ENCODE measurements around the gene CCR6. TPM values are rescaled to one million over a fixed set of nuclear protein-coding genes. Genes with fewer than 3 reads are reported as not detected.

CCR6 gene
- total RNA-seq, 2 donors from 2014 or later: 0.49 to 0.53 TPM

- intact Hi-C loops (cut with DNase I): no loop called here
- no peak overlapping the region for H3K27ac ChIP-seq
- no peaks in the 10 kb centered on the region for H3K9me3 ChIP-seq
- no peaks in the 10 kb centered on the region for H3K36me3 ChIP-seq
- no peak for DNase-seq
- no peak overlapping the region for H3K9ac ChIP-seq (ENCODE audit: low read depth in 2 of 2, low read length in 2 of 2)
- no peak overlapping the region for H3K4me3 ChIP-seq
- TF ChIP-seq CTCF (IDR thresholded peaks at IDR 0.05): no peak
- H3K27me3 ChIP-seq: no peaks in the 10 kb centered on the region
- no peaks in the 10 kb centered on the region for H3K4me1 ChIP-seq
Observed at GRCh38 chr6:167105060-167105459, 17.8 kb upstream of the CCR6 start.

- no peak for DNase-seq
- no peaks in the 10 kb centered on the region for H3K9me3 ChIP-seq
- no peak overlapping the region for H3K4me3 ChIP-seq
- no peak overlapping the region for H3K9ac ChIP-seq (ENCODE audit: low read depth in 2 of 2, low read length in 2 of 2)
- no peaks in the 10 kb centered on the region for H3K36me3 ChIP-seq
- H3K4me1 ChIP-seq: no peaks in the 10 kb centered on the region
- no peak for TF ChIP-seq CTCF (IDR thresholded peaks at IDR 0.05)
- no peaks in the 10 kb centered on the region for H3K27me3 ChIP-seq
- no peak overlapping the region for H3K27ac ChIP-seq
- intact Hi-C loops (cut with DNase I): no loop called here
Observed at GRCh38 chr6:167106406-167106805, 16.5 kb upstream of the CCR6 start.

GRCh38 chr6:167107787-167108186 is 15.1 kb upstream of the CCR6 start:
- H3K27me3 ChIP-seq: no peaks in the 10 kb centered on the region
- H3K4me3 ChIP-seq: no peak overlapping the region
- H3K36me3 ChIP-seq: no peaks in the 10 kb centered on the region
- no peak for DNase-seq
- H3K4me1 ChIP-seq: no peaks in the 10 kb centered on the region
- no peak overlapping the region for H3K9ac ChIP-seq (ENCODE audit: low read depth in 2 of 2, low read length in 2 of 2)
- H3K9me3 ChIP-seq: no peaks in the 10 kb centered on the region
- no peak overlapping the region for H3K27ac ChIP-seq
- TF ChIP-seq CTCF (IDR thresholded peaks at IDR 0.05): no peak
- intact Hi-C loops (cut with DNase I): no loop called here

DNA sequence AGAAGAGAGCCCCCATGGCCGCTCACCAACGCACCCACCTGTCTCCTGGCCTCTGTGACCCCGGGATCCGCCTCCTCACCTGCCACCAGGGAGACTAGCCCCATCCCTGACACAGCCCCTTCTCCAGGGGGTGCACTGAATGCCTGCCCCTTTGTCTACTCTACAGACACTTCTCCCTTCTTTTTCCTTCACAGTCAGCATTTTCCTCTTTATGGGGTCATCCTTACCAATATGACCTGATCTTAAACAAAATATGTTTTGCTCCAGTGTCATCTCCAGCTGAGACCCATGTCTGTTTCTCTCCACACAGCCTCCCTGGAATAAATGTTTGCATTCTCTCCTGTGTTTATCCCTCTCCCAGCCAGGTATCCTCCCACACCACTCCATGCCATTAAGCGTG is 14.6 kb upstream of the CCR6 start:
- no peaks in the 10 kb centered on the region for H3K36me3 ChIP-seq
- no peak overlapping the region for H3K9ac ChIP-seq (ENCODE audit: low read depth in 2 of 2, low read length in 2 of 2)
- no peaks in the 10 kb centered on the region for H3K27me3 ChIP-seq
- no peak for DNase-seq
- H3K27ac ChIP-seq: no peak overlapping the region
- intact Hi-C loops (cut with DNase I): no loop called here
- TF ChIP-seq CTCF (IDR thresholded peaks at IDR 0.05): no peak
- no peaks in the 10 kb centered on the region for H3K4me1 ChIP-seq
- H3K9me3 ChIP-seq: no peaks in the 10 kb centered on the region
- no peak overlapping the region for H3K4me3 ChIP-seq

DNA sequence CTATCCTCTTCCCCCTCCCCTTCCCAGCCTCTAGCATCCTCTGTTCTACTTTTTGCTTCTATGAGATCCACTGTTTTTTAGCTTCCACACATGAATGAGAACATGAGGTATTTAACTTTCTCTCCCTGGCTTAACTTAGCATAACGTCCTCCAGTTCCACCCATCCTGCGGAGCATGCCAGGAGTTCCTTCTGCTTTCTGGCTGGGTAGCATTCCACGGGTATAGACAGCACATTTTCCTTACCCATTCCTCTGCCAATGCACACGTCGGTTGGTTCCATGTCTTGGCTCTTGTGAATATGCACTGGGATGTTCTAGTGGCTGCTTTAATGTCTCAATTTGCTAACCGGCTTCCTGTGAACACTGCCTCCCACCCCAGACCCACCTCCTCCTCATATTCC is 13.2 kb upstream of the CCR6 start:
- Histone ChIP-seq H3K27me3 (no peaks in the 10 kb centered on the region), H3K36me3 (no peaks in the 10 kb centered on the region), H3K27ac (no peak overlapping the region), H3K9me3 (no peaks in the 10 kb centered on the region), H3K4me1 (no peaks in the 10 kb centered on the region), H3K9ac (ENCODE audit: low read depth in 2 of 2, low read length in 2 of 2) (no peak overlapping the region), H3K4me3 (no peak overlapping the region)
- no peak for DNase-seq
- intact Hi-C loops (cut with DNase I): no loop called here
- no peak for TF ChIP-seq CTCF (IDR thresholded peaks at IDR 0.05)

DNA sequence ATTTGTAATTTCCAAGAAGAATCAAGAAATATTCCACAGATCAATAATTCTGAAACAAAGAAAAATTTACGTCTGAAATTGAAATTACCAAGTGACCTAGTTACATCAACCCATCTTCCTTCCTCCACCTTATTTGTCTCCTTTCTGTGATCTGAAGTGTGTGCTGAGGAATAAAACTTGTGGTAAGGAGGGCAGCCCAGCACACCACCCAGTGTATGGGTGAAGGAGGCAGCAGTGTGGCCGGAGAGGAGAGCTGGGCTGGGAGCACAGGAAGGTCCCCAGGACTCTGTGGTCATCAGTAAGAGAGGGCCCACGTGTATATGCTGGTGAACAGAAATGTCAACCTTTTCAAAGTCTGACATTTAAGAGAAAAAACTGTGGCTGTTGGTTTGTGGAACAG is 11.3 kb upstream of the CCR6 start:
- H3K36me3 ChIP-seq: no peaks in the 10 kb centered on the region
- H3K4me3 ChIP-seq: no peak overlapping the region
- intact Hi-C loops (cut with DNase I): no loop called here
- H3K9ac ChIP-seq (ENCODE audit: low read depth in 2 of 2, low read length in 2 of 2): no peak overlapping the region
- DNase-seq: no peak
- no peak for TF ChIP-seq CTCF (IDR thresholded peaks at IDR 0.05)
- no peaks in the 10 kb centered on the region for H3K27me3 ChIP-seq
- H3K4me1 ChIP-seq: no peaks in the 10 kb centered on the region
- no peak overlapping the region for H3K27ac ChIP-seq
- no peaks in the 10 kb centered on the region for H3K9me3 ChIP-seq
